GM06990 (cell line): ENCODE results near the gene TMPRSS11E.

Experiments used
- DNase-seq: peaks from one replicate; pipeline ENCODE4 v3.0.0-alpha.2; 2011; ENCODE audit not compliant: insufficient read length; ENCODE audit errors: extremely low read depth
- H3K27me3 ChIP-seq: replicated peaks from 2 replicates; pipeline ENCODE4 v1.6.0; 2011; ENCODE audit warnings: low read length; ENCODE audit not compliant: control insufficient read depth, insufficient read depth
- H3K36me3 ChIP-seq: 2 replicates; pipeline ENCODE4 v1.5.1; 2011; ENCODE audit warnings: low read length; ENCODE audit not compliant: control insufficient read depth, insufficient read depth
- H3K4me3 ChIP-seq: replicated peaks from 2 replicates; pipeline ENCODE4 v1.5.1; 2011; ENCODE audit warnings: low read depth, mild to moderate bottlenecking, control low read depth, low read length
- TF ChIP-seq, protein P1 (sequence below): IDR thresholded peaks from 2 replicates; pipeline ENCODE4 v1.5.1; 2011; ENCODE audit warnings: low read length, control low read depth, mild to moderate bottlenecking, inconsistent platforms; ENCODE audit not compliant: insufficient read depth, poor library complexity, severe bottlenecking

The TMPRSS11E gene

GRCh38 chr4:68465058-68465457, 17.8 kb downstream of the TMPRSS11E start:
- Histone ChIP-seq H3K27me3 (no peaks in the 10 kb centered on the region), H3K36me3 (no peaks in the 10 kb centered on the region), H3K4me3 (no peak overlapping the region)
- no peak for DNase-seq
- TF ChIP-seq, protein P1, sequence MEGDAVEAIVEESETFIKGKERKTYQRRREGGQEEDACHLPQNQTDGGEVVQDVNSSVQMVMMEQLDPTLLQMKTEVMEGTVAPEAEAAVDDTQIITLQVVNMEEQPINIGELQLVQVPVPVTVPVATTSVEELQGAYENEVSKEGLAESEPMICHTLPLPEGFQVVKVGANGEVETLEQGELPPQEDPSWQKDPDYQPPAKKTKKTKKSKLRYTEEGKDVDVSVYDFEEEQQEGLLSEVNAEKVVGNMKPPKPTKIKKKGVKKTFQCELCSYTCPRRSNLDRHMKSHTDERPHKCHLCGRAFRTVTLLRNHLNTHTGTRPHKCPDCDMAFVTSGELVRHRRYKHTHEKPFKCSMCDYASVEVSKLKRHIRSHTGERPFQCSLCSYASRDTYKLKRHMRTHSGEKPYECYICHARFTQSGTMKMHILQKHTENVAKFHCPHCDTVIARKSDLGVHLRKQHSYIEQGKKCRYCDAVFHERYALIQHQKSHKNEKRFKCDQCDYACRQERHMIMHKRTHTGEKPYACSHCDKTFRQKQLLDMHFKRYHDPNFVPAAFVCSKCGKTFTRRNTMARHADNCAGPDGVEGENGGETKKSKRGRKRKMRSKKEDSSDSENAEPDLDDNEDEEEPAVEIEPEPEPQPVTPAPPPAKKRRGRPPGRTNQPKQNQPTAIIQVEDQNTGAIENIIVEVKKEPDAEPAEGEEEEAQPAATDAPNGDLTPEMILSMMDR: no peak

GRCh38 chr4:68466185-68466584, 18.9 kb downstream of the TMPRSS11E start:
- no peak for DNase-seq
- Histone ChIP-seq H3K36me3 (no peaks in the 10 kb centered on the region), H3K4me3 (no peak overlapping the region), H3K27me3 (no peaks in the 10 kb centered on the region)
- TF ChIP-seq, protein P1: no peak

- DNase-seq: no peak
- Histone ChIP-seq H3K4me3 (no peak overlapping the region), H3K36me3 (no peaks in the 10 kb centered on the region), H3K27me3 (no peaks in the 10 kb centered on the region)
- TF ChIP-seq, protein P1: no peak
Measured at GRCh38 chr4:68466751-68467150, 19.5 kb downstream of the TMPRSS11E start.

GRCh38 chr4:68469482-68469881, 22.2 kb downstream of the TMPRSS11E start:
- H3K36me3 ChIP-seq: no peaks in the 10 kb centered on the region
- no peak for DNase-seq
- TF ChIP-seq, protein P1: no peak
- no peaks in the 10 kb centered on the region for H3K27me3 ChIP-seq
- no peak overlapping the region for H3K4me3 ChIP-seq

- Histone ChIP-seq H3K4me3 (no peak overlapping the region), H3K27me3 (no peaks in the 10 kb centered on the region), H3K36me3 (no peaks in the 10 kb centered on the region)
- TF ChIP-seq, protein P1: no peak
- no peak for DNase-seq
Measured at GRCh38 chr4:68476191-68476590, 28.9 kb downstream of the TMPRSS11E start.

GRCh38 chr4:68489338-68489737, 42.1 kb downstream of the TMPRSS11E start:
- no peaks in the 10 kb centered on the region; the same call in 1 of the 2 replicates for H3K27me3 ChIP-seq
- TF ChIP-seq, protein P1: no peak
- no peak for DNase-seq
- no peak overlapping the region for H3K4me3 ChIP-seq
- H3K36me3 ChIP-seq: no peaks in the 10 kb centered on the region
